NCI-H526 (cell line): ENCODE results near the gene GRIN2D.

ENCODE experiments used
- DNase-seq, 2 experiments: peaks; one replicate each; lab custom pipeline; 2025; lab: John Stamatoyannopoulos, UW

The GRIN2D gene

DNA sequence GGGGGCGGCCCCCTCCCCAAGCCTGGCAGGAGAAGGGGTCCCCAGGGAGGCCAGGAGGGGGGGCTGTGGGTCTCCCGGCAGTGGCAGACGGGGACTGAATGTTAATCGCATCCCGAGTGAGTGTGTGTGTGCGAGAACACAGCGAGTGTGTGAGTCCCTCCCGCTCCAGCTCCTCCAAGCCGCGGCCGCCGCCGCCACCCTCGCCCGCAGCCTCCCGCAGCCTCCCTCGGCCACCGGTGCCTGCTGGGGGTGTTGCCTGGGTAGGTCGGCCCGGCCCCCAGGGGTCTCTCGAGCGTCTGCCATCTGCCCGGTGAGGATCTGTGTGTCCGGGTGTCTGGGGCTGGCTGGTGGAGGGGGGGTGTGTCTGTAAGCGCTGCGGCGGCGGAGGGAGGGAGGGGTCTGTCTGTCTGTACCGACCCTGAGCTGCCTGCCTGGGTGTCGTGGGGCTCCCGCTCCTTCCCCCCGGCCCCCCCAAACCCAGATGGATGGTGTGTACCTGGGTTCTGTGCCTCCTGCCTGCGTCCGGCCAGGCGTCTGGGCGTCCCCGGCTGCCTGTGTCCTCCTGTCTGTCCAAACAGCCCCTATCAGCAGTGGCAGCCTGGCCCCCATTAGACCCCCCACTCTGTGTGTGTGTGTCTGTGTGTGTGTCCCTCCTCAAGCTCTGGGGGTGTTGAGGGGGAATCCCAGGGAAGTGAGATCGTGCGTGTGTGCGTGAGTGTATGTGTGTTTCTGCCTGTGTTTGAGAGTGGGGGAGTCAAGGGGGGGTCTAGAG is at the start of gene GRIN2D:
GRIN2D (plus strand) TSS at position 110 of the 772 bp plus-strand sequence. CDS start 4,725 bp downstream, outside the sequence.
- DNase-seq, result peak in 1 of 2 experiments; percentile 67

DNA sequence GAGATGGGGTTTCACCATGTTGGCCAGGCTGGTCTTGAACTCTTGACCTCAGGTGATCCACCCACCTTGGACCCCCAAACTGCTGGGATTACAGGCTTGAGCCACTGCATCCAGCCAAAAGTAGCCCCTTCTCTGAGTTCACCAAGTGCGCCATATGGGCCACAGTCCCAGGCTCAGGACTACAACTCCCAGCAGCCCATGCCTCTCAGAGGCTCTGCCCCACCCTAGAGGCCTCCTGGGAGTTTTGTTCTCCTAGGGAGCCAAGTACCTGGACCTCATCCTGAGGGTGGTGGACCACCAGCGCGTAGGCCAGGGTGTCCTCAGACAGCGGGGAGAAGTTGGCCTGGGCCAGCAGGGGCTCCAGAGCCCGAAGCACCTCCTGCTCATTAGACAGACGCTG is 48.6 kb upstream of the GRIN2D start:
- DNase-seq, result peak in 1 of 2 experiments; percentile 22

DNA sequence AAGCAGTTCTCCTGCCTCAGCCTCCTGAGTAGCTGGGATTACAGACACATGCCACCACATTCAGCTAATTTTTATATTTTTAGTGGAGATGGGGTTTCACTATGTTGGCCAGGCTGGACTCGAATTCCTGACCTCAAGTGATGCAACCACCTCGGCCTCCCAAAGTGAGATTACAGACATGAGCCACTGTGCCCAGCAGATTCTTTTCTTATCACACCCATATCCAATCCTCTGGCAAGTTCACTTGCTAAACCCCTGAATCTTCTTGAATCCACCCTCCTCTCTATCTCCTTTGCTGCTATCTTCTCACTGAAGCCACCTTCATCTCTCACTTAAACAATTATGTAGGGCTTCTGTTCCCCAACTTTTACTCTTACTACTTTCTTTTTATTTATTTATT is 47.3 kb upstream of the GRIN2D start:
- DNase-seq, result no peak

DNA sequence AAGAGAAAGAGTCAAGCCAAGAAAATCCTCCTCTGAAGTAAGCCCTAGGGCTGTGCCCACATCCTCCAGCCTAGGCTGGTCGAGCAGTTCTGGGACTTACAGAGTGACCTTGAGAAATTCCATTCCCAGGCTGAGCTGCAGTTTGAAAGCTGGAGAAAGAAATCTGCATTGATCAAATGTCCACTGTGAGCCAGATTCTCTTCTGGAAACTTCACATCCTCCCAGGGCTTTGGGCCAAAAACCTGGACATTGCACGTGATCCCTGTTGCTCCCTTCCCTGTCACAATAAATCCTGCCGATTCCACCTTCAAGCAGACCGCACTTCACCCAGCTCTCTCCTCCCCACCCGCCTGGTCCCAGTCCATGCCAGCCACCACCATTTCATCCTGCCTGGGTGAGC is 45.4 kb upstream of the GRIN2D start:
- DNase-seq, result no peak

DNA sequence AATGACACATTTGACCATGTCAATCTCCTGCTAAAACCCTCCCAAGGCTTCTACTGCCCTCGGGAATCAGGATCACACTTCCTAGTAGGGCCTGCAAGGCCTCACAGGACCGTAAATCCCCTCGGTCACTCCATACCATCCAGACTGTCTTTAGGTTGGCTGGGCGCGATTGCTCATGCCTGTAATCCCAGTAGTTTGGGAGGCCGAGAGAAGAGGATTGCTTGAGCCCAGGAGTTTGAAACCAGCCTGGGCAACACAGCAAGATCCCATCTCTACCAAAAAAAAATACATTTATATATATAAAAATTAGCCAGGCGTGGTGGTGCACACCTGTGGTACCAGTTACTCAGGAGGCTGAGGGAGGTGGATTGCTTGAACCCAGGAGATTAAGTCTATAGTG is 44.7 kb upstream of the GRIN2D start:
- no peak for DNase-seq

DNA sequence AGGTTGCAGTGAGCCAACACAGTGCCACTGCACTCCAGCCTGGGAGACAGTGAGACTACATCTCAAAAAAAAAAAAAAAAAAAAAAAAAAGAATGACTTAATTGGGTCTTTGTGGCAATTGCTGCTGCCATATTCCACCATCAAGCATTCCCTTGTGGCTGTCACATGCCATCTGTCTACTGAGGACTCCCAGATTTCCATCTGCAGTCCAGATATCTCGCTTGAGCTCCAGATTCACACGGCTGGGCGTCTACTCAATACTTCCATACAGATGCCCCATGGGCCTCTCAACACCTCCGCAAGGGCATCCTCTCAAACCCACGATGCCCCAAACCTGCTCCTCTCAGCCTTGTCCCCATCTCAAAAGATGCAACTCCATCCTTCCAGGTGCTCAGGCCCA is 42.6 kb upstream of the GRIN2D start:
- peak in 1 of 2 experiments; percentile 65 for DNase-seq

DNA sequence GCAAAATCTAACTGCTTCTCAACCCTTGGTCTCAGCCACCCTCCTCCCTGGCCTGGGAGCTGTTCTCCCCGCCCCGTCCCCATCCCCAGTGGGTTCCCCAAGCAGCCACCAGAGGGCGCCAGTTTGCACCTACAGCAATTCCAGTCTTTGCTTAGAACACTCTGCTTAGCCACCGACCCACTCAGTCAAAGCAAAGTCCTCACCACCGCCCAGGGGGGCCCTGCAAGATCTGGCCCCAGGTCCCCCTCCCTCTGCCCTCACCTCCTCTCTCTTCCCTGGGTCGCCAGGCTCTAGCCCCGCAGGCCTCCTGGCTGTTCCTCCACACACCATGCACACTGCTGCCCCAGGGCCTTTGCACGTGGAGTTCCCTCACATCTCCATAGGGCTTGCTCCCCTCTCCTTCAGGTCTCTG is 42.1 kb upstream of the GRIN2D start:
- DNase-seq, result peak; percentile 89 to 95

DNA sequence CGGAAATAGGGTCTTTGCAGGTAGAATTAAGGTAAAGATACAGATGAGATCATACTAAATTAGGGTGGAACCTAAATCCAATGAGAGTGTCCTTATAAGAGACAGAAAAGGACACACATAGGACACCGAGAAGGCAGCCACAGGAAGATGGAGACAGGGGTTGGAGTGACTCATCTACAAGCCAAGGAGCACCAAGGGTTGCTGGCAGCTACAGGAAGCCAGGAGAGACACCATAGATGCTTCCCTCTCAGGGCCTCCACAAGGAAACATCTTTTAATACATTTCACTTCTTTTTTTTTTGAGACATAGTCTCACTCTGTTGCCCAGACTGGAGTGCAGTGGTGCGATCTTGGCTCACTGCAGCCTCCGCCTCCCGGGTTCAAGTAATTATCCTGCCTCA is 39.8 kb upstream of the GRIN2D start:
- DNase-seq, result no peak

DNA sequence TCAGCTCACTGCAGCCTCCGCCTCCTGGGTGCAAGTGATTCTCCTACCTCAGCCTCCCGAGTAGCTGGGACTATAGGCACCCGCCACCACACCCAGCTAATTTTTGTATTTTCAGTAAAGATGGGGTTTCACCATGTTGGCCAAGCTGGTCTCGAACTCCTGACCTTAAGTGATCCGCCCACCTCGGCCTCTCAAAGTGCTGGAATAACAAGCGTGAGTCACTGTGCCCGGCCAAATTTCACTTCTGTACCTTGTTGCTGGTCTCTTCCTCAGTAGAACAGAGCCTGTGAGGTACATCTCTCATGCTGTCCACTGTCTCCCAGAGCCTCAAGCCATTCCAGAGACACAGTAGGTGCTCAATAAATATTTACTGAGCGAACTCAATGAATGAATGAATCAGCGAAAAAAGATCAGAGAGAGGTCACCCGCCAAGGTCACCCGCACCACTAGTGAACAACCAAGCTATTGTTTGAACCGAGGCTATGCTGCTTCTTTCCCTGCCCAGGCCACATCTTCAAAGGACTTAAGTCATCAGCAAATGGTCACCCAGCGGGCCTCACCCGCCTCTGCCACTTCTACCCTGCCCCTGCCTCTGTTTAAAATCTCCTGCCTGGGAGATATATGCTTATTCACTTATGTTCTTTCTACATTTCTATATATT is 39.0 kb upstream of the GRIN2D start:
- no peak for DNase-seq

DNA sequence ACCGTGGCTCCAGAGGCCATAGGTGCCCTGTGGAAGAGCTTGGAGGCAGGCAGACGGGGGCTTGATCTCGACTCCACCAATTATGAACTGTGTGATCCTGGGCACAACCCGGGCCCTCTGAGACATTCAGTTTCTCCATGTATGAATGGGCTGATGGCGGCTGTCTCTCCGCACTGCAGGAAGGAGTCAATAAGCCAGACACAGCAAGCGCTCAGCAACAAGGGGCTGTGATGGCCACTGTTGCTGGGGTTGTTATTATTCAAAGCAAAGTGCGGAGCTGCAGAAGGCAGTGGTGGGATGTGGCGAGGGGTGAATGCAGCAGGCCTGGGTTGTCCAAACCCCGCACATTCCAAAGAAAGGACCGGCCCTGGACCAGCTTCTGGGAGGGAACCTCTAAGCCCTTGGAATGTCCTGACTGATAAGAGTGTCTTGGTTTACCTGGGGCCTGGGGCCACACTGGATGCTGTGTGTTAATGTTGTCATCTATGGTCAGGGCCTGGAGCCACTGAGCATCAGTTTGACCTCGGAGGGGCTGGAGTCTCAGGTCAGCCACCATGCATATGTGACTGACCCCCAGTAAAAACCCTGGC is 38.0 kb upstream of the GRIN2D start:
- no peak for DNase-seq

DNA sequence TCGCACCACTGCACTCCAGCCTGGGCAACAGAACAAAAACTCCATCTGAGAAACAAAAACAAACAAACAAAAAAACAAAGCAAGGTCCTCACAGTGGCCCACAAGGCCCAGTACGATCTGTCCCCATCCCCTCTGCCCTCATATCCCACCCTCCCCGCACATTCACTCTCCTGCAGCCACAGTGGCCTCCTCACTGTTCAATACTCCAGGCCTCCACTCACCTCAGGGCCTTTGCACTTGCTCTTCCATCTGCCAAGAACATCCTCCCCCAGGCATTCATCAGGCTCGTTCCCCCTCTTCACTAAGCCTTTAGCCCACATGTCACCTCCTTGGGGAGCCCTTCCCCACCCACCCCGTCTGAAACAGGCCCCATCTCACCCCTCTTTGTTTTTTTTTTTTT is 34.3 kb upstream of the GRIN2D start:
- no peak for DNase-seq

DNA sequence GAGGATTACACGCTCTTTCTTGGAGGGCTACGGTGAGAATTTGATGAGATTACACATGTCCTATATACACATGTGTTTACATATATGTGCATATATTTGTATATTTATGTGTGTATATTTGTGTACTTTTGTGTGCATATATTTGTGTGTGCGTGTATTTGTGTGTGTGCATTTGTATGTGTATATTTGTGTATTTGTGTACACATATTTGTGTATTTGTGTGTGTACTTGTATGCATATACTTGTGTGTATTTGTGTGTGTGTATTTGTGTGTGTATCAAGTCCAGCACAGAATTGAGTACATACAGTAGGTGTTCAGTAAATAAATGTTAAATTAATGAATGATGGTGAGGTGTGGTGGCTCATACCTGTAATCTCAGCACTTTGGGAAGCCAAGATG is 31.6 kb upstream of the GRIN2D start:
- DNase-seq, result no peak

DNA sequence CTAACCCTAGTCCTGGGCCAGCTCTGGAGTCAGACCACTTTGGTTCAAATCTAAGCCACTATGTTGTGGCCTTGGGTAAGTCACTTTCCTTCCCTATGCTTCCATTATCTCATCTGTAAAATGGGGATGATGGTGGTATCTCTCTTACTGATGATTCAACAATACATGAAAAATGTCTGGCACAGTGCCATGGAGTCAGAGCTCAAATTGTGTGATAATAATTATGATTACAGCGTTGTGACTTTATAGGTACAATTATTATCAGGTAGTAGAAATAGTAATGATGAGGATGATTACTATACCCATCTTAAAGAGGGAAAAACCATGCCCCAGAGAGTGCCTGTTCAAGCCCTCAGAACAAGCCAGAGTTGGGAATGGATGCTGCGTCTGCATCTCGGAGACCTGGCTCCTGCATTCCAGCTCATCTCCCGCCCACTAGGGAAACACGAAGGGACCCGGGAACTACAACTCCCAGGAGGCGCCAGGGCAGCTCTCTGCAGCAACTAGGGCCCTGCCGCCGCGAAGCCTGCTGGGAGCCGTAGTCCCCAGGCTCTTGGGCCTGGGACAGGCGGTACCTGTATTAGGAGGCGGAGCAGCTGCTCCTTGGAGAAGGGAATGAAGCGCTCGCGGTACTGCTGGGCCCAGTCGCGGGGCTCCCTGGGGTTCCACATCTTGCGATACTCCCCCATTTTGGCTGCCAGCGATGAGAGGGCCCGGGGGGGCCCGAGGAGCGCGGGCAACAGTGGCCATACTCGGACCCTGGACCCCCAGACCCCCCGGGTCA is 30.6 kb upstream of the GRIN2D start:
- DNase-seq, result peak; percentile 94 to 98

DNA sequence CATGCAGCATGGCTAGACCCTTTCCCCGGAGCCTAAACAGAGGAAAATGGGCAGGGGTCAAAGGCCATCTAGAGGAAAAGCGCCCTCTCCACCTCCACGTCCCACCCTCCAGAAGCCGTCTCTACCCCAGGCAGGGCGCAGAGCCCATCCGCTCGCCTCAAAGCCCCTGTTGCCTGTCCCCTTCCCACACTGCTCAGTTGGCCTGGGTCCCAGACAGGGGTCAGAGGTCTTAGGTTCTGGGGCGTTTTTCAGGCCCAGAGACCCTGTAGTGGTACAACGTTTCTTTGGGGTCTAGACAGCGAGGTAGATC is 30.0 kb upstream of the GRIN2D start:
- DNase-seq, result peak in 1 of 2 experiments; percentile 75

DNA sequence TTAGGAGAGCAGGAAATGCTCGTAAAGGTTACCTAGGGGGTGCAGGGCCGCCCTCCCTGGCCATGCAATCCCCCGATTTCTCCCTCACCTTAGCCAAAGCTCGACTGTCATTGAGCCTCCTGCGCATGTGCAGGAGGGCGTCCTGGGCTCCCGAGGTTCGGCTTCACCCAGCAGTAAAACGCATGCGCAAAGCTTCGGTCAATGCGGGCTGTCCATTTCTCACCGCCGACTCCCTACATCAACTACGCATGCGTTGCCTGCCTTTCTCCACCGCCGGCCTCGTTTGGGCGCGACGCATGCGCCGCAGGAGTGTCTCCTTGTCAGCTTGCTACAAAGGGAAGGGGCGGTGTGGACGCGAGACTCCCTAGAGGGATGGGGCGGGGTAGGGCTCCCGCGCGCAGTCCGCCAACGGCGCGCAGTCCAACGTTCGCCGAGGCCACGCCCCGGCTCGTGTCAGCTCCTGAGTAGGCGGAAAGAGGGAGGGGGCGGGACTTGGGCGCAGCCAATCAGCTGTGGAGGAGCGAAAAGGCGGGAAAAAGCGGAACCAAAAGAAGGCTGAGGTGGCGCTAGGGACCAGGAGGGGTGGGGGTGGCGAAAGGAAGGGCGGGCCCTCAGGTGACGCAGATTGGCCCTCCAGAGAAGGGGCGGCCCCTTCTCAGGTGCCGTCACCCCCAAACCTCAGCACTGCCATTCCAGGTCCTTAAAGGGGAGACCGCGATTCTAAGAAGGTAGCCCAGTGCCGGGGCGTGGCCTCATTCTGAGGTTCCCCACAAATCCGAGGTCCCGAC is 29.5 kb upstream of the GRIN2D start, which contains the start of the genes SYNGR4 and TMEM143:
SYNGR4 (plus strand) TSS at position 558 of the 788 bp plus-strand sequence. CDS start 1,476 bp downstream, outside the sequence.
TMEM143 (minus strand) TSS at position 131 of the 788 bp plus-strand sequence; CDS start at position 111, 20 bp downstream.
- peak; percentile 99 for DNase-seq

DNA sequence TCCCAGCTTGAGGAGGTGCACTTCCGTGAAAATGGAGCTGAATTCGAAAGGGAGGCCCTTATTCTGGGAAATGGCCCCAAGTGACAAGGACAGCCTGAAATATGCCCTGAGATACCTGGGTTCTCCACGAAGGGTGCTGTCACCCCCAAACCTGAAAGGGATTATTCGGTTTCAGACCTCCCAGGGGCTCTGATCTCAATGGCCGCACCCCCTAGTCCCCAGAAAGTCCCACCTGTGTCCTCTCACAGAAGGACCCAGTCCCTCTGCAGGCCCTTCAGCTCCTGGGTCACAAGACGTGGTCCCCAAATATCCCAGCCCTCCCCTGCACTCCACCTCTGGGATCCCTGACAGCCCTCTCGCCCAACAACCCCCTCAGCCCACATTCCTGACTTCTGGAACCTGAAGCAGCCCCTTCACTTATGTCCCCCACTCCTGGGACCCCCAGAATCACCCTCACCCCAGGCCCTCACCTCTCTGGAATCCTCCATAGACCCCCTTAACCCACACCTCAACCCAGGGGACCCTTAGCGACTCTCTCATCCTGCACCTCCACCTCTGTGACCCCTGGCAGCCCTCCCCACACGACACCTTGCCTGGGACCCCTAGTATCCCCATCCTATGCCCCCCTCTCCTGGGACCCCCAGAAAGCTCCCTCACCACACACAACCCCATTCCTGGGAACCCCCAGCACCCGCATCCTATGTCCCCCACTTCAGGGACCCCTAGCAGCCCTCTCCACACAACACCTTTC is 28.7 kb upstream of the GRIN2D start:
- no peak for DNase-seq

DNA sequence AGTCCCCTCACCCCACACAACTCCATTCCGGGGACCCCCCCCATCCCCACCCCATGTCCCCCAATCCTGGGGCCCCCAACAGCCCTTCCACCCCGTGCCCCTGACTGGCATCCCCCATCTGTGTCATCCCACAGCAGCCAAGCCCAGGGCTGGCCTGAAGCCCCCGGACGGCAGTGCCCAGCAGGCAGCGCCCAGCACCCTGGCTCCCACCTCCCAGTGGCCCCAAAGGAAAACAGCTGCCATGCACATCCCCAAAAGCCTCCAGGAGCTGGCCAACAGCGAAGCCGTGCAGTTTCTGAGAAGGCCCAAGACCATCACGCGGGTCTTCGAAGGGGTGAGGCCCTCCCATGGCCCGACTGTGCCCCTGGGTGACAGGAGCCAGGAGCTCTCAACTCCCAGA is 27.9 kb upstream of the GRIN2D start:
- DNase-seq, result no peak

DNA sequence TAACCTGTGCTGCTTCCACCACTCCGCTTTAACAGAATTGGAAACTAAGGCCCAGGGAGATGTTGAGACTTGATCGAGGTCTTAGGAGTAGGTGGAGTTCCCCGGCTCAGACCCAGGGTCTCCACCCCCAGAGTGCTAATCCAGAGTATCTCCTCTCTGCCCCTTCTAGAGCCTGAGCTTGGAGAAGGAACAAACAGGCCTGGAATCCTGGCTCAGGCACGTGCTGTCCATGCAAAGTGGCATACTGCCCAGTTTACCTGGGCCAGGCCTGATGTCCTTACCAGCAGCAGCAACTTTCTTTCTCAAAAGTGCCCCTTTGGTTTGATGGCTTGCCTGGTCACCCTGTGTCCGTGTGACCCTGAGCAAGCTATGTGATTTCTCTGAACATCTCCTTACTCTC is 25.6 kb upstream of the GRIN2D start:
- DNase-seq, result no peak

DNA sequence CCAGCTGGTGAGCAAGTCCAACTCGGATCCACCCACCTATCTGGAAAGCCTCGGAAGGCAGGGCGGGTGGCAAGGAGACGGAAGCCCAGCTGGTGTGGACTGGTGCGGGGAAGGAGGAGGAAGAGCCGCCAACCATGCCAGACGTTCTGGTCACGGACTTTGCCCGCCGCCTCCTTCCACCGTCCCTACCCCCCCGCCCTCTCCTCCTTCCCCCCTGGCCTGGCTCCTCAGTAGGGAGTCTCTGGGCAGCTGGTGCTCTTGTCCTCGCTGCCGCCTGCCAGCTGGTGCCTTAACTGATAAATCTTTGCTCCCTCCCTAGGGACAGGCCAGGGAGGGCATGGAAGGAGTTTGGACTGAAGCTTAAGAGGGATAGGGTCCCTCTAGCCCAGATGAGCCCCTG is 24.5 kb upstream of the GRIN2D start:
- DNase-seq, result no peak

DNA sequence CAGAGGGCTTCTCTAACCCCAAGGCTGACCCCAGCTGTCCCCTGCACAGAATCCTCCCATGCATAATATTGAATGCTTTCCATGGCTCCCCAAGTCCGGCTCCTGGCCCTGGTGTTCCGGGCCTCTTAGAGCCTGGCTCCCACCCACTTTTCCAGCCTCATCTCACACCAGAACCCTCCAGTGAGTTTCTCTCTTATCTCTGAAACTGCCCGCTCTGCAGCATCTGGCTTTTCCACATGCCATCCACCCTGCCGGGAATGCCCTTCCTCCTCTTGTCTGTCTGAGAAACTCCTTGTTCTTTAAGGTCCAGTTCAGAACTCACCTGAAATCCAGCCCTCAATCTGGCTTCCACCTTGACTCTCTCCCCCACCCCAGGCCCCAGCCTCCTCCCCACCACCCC is 22.5 kb upstream of the GRIN2D start:
- no peak for DNase-seq

DNA sequence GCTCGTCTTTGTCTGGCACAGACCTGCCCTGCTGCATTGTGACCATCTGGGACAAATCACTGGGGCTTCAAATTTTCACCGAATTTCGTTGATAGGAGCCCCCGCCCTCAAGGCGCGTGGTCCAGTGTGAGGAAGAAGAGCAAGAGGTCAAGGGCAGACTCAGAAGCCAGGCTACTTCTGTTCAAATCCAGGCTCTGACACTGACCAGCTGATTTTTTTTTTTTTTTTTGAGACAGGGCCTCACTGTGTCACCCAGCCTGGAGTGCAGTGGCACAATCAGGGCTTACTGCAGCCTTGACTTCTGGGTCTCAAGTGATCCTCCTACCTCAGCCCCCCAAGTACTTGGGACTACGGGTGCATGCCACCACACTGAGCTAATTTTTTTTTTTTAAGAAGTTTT is 22.1 kb upstream of the GRIN2D start:
- no peak for DNase-seq
